Keratinocyte (primary cell): ENCODE results near the gene CD55. TPM values are rescaled to one million over a fixed set of nuclear protein-coding genes. Genes with fewer than 3 reads are reported as not detected.

Experiments
- DNase-seq: peaks from one replicate; pipeline ENCODE4 v3.0.0-alpha.2; 2011; ENCODE audit warnings: low read depth, missing footprints, low spot score
- FAIRE-seq: peaks from 2 replicates; lab custom pipeline; 2011; peaks lifted over from hg19 to GRCh38; lab: Jason Lieb, UNC
- H2AFZ ChIP-seq: 2 replicates; pipeline ENCODE4 v1.6.0; 2012; ENCODE audit warnings: low read length, control low read depth, inconsistent platforms; ENCODE audit not compliant: control insufficient read depth
- H3K27ac ChIP-seq: 2 replicates; pipeline ENCODE4 v1.5.1; 2011; ENCODE audit warnings: low read length; ENCODE audit not compliant: control insufficient read depth, insufficient read depth
- H3K27me3 ChIP-seq: 3 replicates; pipeline ENCODE4 v1.6.0; 2011; ENCODE audit warnings: low read length; ENCODE audit not compliant: control insufficient read depth, insufficient read depth; ENCODE audit errors: extremely low read depth
- H3K36me3 ChIP-seq, 2 experiments: 2 replicates in 1 of 2; 3 replicates in 1 of 2; pipeline ENCODE4 v1.5.1; 2011; ENCODE audit warnings: low read length in 2 of 2, mild to moderate bottlenecking in 1 of 2; ENCODE audit not compliant: control insufficient read depth in 2 of 2, insufficient read depth in 2 of 2; ENCODE audit errors: extremely low read depth in 1 of 2
- H3K4me1 ChIP-seq: 3 replicates; pipeline ENCODE4 v1.5.1; 2011; ENCODE audit warnings: low read length; ENCODE audit not compliant: control insufficient read depth, insufficient read depth; ENCODE audit errors: extremely low read depth
- H3K4me2 ChIP-seq: 3 replicates; pipeline ENCODE4 v1.6.0; 2011; ENCODE audit warnings: low read depth, low read length; ENCODE audit not compliant: control insufficient read depth, insufficient read depth; ENCODE audit errors: extremely low read depth
- H3K4me3 ChIP-seq, 3 experiments: fragments of 200-600 bp in 1 of 3; sonication (generic) in 1 of 3; 2 replicates in 2 of 3; 3 replicates in 1 of 3; pipeline ENCODE4 v1.5.1; 2011 to 2016; ENCODE audit warnings: low read length in 3 of 3, mild to moderate bottlenecking in 3 of 3, control low read depth in 2 of 3, inconsistent platforms in 1 of 3, low read depth in 1 of 3, mixed read lengths in 1 of 3, mixed run types in 1 of 3, moderate library complexity in 1 of 3; ENCODE audit not compliant: control insufficient read depth in 2 of 3, insufficient read depth in 2 of 3; ENCODE audit errors: extremely low read depth in 1 of 3
- H3K79me2 ChIP-seq: 2 replicates; pipeline ENCODE4 v1.6.0; 2012; ENCODE audit warnings: low read length; ENCODE audit not compliant: control insufficient read depth, insufficient read depth
- H3K9ac ChIP-seq: 3 replicates; pipeline ENCODE4 v1.6.0; 2011; ENCODE audit warnings: low read length; ENCODE audit not compliant: control insufficient read depth, insufficient read depth; ENCODE audit errors: extremely low read depth
- H3K9me1 ChIP-seq: 3 replicates; pipeline ENCODE4 v1.6.0; 2011; ENCODE audit warnings: low read length; ENCODE audit not compliant: control insufficient read depth, insufficient read depth; ENCODE audit errors: extremely low read depth
- H3K9me3 ChIP-seq: 2 replicates; pipeline ENCODE4 v1.5.1; 2012; ENCODE audit warnings: low read depth, low read length; ENCODE audit not compliant: control insufficient read depth
- H4K20me1 ChIP-seq: 3 replicates; pipeline ENCODE4 v1.6.0; 2011; ENCODE audit warnings: low read length; ENCODE audit not compliant: control insufficient read depth, insufficient read depth; ENCODE audit errors: extremely low read depth
- EZH2 ChIP-seq: IDR thresholded peaks from one replicate; pipeline ENCODE4 v1.6.1; 2012; ENCODE audit warnings: inconsistent platforms, mild to moderate bottlenecking, low read length, moderate library complexity
- dilution Hi-C: fragments of 300-500 bp; cut with MboI; formaldehyde crosslinking; loops from one replicate; pipeline ENCODE4 v1.7.0; 2020; ENCODE audit warnings: low sequenced_read_pairs; ENCODE audit not compliant: extremely low pct_ligation_motif_present
- polyA plus RNA-seq, 5 experiments: library from polyadenylated mRNA; depleted of rRNA in 3 of 5; stranded (reverse) in 3 of 5; stranded (forward) in 1 of 5; unstranded in 1 of 5; fragments of >200 nt; gene quantifications; 1 replicate in 1 of 5; 2 replicates in 3 of 5; 3 replicates in 1 of 5; pipeline versions ENCODE4 v1.2.1 to v1.2.3, GENCODE V29; 2011 to 2012; ENCODE audit warnings: missing spikeins in 2 of 5, low read depth in 1 of 5, low replicate concordance in 1 of 5
- TF ChIP-seq, protein P1 (sequence below), 3 experiments: IDR thresholded peaks in 1 of 3; conservative IDR thresholded peaks in 1 of 3; optimal IDR thresholded peaks in 1 of 3; 2 replicates in 2 of 3; 3 replicates in 1 of 3; pipeline versions ENCODE3 to v1.5.1; 2011; ENCODE audit warnings: low read length in 3 of 3, mild to moderate bottlenecking in 3 of 3, moderate library complexity in 2 of 3, control low read depth in 1 of 3, inconsistent platforms in 1 of 3; ENCODE audit not compliant: insufficient read depth in 2 of 3; ENCODE audit errors: extremely low read depth in 1 of 3

Gene CD55
- polyA plus RNA-seq, 1 donor (not counting 4 experiments of a cell fraction or from before 2014, with no cell fraction given), result 37.3 TPM

DNA sequence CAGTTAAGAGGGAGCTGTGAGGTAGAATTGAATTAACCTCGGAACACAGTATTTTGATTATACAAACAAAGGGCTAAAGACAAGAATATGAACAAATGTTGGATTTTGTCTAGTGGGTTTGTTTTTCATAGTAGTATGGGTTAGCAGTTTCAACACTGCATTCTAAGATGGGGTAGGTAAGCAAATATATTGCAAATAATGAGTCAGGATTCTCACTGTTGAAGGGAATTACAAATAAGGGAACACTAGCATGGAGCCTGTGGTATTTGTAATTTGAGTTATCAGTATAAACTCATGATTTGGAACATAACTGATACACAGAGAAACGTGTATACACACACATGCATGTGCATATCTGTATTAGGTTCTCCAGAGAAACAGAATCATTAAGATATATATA lies 44.5 kb downstream of the CD55 start:
- dilution Hi-C loops, result no loop called here
- H3K79me2 ChIP-seq, result no peaks in the 10 kb centered on the region
- H3K9ac ChIP-seq, result no peak overlapping the region
- H2AFZ ChIP-seq, result no peak overlapping the region
- no peak for TF ChIP-seq EZH2
- TF ChIP-seq, protein P1, sequence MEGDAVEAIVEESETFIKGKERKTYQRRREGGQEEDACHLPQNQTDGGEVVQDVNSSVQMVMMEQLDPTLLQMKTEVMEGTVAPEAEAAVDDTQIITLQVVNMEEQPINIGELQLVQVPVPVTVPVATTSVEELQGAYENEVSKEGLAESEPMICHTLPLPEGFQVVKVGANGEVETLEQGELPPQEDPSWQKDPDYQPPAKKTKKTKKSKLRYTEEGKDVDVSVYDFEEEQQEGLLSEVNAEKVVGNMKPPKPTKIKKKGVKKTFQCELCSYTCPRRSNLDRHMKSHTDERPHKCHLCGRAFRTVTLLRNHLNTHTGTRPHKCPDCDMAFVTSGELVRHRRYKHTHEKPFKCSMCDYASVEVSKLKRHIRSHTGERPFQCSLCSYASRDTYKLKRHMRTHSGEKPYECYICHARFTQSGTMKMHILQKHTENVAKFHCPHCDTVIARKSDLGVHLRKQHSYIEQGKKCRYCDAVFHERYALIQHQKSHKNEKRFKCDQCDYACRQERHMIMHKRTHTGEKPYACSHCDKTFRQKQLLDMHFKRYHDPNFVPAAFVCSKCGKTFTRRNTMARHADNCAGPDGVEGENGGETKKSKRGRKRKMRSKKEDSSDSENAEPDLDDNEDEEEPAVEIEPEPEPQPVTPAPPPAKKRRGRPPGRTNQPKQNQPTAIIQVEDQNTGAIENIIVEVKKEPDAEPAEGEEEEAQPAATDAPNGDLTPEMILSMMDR (optimal IDR thresholded peaks at IDR 0.05 in 1 of 3, IDR thresholded peaks at IDR 0.05 in 1 of 3, conservative IDR thresholded peaks at IDR 0.05 in 1 of 3; ENCODE audit: extremely low read depth in 1 of 3, insufficient read depth in 2 of 3, low read length in 3 of 3), result no peak
- no peak overlapping the region for H3K27ac ChIP-seq
- no peak overlapping the region for H3K4me3 ChIP-seq
- no peaks in the 10 kb centered on the region for H3K9me1 ChIP-seq
- H3K36me3 ChIP-seq, result peaks cover 0 to 10% of the 10 kb centered on the region in 2 experiments
- DNase-seq, result no peak
- H3K4me2 ChIP-seq, result no peak overlapping the region
- no peaks in the 10 kb centered on the region for H3K9me3 ChIP-seq
- H4K20me1 ChIP-seq, result no peaks in the 10 kb centered on the region
- FAIRE-seq, result no peak
- H3K4me1 ChIP-seq, result no peaks in the 10 kb centered on the region
- no peaks in the 10 kb centered on the region for H3K27me3 ChIP-seq

DNA sequence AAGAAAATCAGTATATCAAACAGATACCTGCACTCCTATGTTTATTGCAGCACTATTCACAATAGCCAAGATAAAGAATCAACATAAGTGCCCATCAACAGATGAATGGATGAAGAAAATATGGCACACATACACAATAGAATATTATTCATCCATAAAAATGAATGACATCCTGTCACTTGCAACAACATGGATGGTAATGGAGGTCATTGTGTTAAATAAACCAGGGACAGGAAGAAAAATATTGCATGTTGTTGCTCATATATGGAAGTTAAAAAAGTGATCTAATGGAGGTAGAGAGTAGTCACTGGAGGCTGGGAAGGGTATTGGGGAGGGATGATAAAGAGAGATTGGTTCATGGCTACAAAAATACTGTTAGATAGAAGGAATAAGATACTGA lies 67.2 kb downstream of the CD55 start:
- H3K9ac ChIP-seq, result no peak overlapping the region
- FAIRE-seq (no peak), DNase-seq (no peak)
- no peaks in the 10 kb centered on the region for H3K36me3 ChIP-seq
- H3K4me2 ChIP-seq, result no peak overlapping the region
- H2AFZ ChIP-seq, result no peak overlapping the region
- no peaks in the 10 kb centered on the region for H3K79me2 ChIP-seq
- no peak overlapping the region for H3K27ac ChIP-seq
- no peak overlapping the region for H3K4me3 ChIP-seq
- dilution Hi-C loops, result no loop called here
- H4K20me1 ChIP-seq, result no peaks in the 10 kb centered on the region
- H3K4me1 ChIP-seq, result peaks cover 26% of the 10 kb centered on the region
- no peaks in the 10 kb centered on the region for H3K9me3 ChIP-seq
- H3K27me3 ChIP-seq, result no peaks in the 10 kb centered on the region
- no peaks in the 10 kb centered on the region for H3K9me1 ChIP-seq
- TF ChIP-seq, protein P1 (optimal IDR thresholded peaks at IDR 0.05 in 1 of 3, IDR thresholded peaks at IDR 0.05 in 1 of 3, conservative IDR thresholded peaks at IDR 0.05 in 1 of 3; ENCODE audit: extremely low read depth in 1 of 3, insufficient read depth in 2 of 3, low read length in 3 of 3), result no peak
- no peak for TF ChIP-seq EZH2
